CD1c-positive myeloid dendritic cell (primary cell): ENCODE data around the gene C1QB.

Experiments
- DNase-seq: peaks from one replicate; pipeline ENCODE4 v3.0.0-alpha.2; 2016; ENCODE audit errors: extremely low spot score

The C1QB gene, protein sequence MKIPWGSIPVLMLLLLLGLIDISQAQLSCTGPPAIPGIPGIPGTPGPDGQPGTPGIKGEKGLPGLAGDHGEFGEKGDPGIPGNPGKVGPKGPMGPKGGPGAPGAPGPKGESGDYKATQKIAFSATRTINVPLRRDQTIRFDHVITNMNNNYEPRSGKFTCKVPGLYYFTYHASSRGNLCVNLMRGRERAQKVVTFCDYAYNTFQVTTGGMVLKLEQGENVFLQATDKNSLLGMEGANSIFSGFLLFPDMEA

DNA sequence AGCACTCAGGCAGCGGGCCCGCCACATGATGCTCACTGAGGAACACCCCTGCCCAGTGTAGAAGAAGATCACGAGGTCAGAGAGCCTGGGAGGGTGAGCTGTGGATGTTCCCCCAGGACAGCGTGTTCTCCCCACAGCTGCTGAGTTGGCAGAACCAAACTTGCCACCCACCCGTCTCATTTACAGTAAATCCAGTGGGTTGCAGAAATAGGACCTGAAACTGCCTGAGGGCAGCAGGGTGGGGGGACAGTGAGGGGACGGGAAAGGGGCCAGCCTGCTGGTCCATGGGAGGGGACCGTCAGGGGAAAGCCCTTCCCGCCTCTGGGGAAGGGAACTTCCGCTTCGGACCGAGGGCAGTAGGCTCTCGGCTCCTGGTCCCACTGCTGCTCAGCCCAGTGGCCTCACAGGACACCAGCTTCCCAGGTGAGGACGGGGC lies at the start of gene C1QB:
Gene C1QB, plus strand, starts transcription at position 356 of the 436 bp plus-strand sequence. CDS start 6,227 bp downstream, outside the sequence.
- peak; percentile 73 for DNase-seq

DNA sequence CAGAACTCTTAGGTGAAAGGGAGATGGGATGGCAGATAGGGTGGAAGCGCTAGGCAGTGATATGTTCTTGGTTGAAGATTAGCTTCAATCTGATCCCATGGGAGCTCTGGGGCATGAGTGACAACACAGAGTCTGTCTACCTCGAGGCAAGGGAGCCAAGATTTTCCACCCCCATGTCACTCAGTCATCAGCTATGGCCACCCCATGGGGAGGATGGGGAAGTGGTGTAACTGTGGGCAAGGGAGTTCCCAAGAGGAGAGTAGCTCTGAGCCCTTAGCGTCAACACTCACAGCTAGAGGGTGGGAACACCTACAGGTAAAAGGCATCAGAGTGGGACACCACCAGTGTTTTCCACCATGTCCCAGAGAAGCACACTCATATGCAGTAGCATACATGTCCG lies 46.9 kb upstream of the C1QB start:
- DNase-seq = peak; percentile 7

DNA sequence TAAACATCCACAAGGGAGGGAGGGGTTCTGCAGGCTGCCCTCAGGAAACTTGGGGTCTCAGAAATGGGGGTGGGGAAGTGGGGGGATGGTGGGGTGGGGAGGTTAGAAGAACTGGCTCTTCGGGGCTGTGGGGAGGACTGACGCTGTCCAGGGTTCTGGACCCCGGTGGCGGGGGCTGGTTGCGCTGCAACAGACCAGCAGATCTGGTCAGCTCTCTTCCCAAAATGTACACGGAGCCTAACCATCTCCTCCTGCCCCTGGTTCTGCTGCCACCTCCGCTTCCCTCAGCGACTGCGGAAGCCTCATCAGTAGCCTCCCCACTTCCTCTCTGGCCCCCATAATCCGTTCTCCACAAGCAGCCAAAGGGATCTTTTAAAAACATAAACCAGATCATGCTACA lies 45.9 kb upstream of the C1QB start:
- DNase-seq = peak; percentile 8

DNA sequence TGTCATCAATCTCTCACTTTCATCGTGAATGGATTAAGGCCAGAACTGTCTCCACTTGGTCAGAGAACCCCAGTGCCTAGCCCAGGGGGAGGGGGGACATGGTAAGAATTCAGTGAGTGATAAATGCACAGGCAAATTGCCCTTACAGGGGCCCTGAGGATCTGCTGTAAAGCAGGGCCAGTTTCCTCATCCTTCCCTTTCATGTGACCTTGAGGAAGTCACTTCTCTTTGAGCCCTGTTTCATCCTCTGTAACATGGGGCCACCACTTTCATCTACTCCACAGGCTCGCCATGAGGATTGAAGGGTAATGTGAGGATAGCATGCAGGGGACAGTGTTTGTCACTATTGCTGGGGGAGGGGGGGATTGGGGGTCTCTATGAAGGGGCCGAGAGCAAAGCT lies 44.7 kb upstream of the C1QB start:
- DNase-seq = peak; percentile 6

DNA sequence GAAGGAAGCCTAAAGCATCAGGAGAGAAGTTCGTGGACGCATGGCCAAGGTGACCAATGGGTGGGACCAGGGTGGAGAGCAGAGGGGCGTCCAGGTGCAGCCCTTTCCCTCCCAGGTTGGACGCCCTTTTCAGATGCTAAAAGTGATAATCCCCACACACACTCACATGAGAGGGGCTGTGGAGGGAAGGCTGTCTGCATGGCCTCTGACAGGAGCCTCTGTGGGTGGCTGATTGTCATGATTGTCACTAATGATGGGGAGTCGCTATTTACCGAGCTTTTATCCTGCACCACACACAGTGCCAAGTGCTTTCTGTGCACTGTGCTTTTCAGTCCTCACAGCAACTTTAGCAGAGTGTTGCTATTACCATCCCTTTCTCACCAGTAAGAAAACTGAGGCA lies 43.7 kb upstream of the C1QB start:
- DNase-seq = no peak

DNA sequence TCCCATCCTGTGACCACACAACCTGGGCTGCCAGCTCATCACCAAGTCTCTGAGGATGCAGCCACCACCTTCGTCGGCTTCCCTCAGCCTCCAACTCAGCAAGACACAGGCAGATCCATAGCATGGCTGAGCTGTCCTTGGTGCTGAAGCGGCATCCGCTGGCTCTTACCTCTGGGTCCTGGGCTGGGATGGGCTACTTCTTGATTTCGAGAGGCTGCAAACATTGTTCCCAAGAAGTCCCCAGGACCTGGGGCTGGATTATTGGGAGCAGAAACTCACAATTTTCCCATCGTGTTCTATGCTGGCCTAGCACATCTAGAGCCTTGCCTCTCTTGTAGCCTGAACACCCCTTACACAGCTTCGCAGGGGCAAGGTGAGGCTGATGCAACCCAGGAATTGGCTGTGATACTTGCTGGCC lies 41.5 kb upstream of the C1QB start:
- DNase-seq = peak; percentile 38

DNA sequence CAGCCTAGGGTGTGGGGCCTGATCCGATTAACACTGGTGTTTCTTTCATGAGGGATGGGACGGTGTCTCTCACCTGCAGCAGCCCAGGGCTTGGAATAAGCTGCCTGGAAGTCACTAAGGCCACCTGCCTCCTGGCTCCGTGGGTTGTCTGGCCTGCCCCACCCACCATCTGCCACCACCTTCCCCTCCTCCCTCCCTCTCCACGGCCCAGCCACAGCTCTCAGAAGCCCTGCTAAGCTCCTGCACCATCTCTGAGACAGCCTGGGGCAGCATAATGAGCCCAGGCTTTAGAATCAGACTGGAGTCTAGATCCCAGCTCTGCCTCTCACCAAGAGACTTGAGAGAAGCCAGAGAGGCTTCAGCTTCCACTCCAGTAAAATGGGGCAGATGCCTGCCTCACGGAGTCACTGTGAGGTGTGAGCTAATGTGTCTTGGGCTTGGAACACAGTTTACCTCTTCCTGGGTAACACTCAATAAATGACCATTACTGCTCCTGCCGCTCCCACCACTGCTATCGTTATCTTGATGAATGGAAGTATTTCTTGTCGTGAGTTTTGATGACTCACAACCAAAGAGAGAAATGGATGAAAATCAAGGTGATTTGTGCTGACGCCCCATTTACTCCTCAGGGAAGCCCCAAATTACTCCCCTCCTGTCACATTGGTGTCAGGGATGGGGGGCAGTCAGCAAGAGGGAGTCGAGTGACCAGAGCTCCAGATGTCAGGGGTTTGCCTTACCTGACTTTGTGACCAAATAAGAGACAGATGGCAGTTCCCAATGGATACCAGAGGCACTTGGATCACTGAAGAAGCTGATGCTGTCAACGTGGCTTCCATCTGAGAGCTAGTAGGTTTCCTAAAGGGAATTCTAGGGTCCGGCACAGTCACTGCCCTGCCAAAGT lies 40.1 kb upstream of the C1QB start:
- DNase-seq = no peak

DNA sequence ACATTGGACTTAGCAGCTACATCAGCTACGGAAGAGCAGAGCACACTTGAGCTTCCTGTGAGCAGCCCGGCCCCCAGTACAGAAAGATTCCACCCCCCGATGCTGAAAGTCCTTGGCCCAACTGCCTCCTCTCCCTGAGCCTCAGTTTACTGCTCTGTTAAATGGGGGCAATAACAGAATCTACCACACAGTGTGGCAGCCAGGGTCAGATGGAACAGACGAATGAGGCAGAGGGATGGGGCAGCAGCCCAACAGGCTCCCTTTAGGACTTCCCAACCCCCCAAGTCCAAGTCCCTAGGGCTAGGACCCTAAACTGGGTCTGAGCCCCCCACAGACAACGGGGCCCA lies 39.5 kb upstream of the C1QB start:
- no peak for DNase-seq

DNA sequence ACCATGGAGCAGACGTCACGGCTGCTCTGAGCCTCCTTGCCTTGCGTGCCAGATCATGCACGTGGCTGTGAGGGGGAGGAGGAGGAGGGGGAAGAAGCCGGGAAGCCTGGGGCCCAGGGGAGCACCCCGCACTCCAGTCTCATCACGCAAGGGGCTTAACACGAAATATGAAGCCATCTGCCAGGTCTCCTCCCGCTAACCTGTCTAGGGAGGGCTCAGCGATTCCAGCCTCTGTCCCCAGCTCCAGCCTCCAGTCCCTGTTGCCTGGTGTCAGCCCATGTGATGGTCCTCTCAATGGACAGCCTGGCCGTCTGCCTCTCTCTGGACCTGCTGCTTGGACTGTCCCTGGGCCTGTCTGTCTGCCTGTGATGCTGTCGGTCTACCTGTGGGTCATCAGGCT lies 39.1 kb upstream of the C1QB start:
- DNase-seq = no peak

DNA sequence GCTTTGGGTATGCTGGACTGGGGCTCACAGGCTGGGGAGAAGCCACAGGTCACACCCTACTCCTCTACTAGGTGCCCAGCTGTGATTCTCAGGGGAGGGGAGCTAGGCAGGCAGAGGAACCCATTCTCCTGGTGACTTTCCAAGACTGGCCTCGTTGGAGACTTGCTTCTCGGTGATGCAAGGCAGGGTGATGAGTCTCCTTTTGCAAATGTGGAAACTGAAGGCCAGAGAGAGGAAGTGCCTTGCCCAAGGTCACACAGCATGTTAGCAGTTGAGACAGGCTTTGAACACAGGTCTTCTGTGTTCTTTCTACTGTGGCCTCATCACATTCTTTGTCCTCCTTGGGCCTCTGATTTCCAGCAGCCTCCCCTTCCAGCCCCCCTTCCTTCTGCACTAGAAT lies 37.1 kb upstream of the C1QB start:
- peak; percentile 5 for DNase-seq

DNA sequence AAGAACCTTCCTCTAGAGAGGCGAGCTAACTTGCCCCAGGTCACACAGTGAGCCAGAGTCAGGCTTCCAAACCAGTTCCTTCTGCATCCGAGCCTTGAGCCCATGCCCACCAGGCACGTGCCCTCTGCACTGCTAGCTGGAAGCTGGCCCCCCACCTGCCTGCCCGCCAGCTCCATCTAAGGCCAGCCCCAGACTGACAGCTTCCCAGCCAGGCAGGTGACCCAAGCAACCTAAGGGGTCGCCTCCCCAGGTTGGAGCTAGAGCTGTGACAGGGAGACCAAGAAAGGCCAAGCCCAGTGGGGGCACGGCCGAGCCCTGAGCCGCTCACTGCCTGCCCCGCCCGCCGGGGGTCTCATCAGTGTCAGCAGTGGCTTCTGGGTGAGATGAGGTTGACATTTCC lies 36.5 kb upstream of the C1QB start:
- DNase-seq = no peak

DNA sequence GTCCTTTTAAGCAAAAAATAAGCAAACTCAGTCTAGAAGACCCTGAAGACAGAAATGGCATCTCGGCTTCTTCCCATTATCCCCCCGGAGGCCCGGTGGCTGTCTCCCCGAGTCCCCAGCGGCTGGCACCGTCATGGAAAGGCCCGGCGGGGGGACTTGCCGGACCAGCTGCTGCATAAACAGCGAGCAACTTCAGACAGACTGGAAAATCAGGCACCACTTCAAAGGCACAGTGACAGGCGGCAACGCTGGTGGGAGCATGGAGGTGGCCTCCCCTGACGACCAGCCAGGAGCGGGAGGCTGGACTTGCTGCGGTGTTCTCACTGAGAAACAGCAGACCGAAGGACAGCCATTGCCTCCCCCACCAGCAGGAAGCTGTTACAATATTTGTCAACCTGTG lies 35.0 kb upstream of the C1QB start:
- no peak for DNase-seq

DNA sequence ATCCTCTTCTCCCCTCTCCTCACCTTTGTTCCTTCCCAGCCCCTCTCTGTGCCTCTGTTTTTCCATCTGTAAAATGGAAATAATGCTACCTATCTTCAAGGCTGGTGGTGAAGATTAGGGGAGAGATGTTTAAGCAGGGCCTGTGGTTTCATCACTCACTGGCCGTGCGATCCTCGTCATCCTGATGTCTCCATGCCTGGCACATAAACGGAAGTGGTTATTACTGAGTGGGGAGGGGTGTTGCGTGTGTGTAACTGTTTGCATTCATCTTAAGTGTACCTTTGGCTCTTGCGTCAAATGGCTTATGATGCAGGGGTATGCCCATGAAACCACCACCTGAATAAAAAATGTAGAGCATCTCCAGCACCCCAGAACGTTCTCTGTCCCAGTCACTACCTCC lies 33.8 kb upstream of the C1QB start:
- DNase-seq = no peak

DNA sequence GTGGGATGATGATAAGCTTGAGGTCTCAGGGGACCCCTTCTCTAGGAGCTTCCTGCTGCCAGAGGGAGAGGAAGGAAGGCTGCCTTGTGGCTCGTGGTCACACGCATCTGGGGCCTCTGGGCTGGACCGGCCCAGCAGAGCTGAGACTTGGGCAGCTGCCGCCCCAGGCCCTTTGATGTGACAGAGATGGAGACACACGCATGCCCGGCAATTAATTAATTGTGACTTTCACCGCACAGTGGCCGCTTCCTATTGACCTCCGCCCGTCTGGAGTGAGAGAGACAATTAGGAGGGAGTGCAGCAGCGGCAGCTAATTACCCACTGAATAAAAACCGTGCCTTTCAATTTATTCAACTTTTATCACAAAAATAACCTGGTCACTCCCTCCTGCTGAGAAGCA lies 33.2 kb upstream of the C1QB start:
- DNase-seq = no peak

DNA sequence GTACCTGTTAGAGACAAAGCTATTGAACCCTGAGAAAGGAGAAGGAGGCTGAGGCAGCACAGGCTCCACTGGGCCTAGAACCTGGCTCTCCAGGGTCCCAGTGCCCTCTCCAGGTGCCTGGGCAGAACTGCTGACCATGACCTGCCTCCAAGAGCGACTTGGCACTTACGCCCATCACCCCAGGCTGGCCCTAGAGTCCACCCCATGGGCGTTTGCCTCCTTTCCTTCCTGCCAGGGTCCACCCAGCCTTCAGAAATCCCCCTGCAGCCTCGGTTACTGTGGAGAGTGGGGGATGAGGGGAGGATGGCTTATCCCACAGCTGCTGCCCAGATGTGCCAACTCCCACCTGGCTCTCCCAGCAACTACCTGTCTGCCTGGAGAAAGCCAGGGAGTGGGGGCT lies 31.3 kb upstream of the C1QB start:
- DNase-seq = no peak

DNA sequence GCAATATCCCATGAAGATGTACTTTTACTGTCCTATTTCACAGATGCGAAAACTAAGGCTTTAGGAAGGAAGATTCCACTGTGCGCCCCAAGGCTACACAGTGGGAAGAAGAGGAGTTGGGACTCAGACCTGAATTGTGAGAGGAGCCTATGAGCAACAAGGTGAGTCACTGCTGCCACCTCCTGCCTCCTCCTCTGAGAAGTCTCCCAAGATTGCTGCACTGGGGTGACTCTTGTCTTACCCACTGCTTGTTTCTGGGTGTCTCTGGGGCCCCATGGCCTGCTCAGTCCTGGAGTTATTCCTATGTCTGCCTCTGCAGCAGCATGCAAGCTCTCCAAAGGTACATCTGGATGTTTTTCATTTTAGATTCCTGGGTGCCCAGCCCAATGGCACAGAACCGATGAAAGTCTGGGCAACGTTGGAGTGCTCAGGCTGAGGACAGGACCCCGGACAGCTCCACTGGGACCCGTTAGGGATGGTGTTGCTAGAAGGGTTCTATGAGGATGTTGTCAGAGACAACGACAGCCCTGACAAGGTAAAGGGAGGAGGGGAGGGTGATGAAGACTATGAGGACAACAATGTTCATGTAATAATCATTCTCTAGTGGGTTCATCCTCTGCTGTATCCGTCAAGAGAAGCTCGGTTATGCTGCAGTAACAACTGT lies 27.6 kb upstream of the C1QB start:
- no peak for DNase-seq

DNA sequence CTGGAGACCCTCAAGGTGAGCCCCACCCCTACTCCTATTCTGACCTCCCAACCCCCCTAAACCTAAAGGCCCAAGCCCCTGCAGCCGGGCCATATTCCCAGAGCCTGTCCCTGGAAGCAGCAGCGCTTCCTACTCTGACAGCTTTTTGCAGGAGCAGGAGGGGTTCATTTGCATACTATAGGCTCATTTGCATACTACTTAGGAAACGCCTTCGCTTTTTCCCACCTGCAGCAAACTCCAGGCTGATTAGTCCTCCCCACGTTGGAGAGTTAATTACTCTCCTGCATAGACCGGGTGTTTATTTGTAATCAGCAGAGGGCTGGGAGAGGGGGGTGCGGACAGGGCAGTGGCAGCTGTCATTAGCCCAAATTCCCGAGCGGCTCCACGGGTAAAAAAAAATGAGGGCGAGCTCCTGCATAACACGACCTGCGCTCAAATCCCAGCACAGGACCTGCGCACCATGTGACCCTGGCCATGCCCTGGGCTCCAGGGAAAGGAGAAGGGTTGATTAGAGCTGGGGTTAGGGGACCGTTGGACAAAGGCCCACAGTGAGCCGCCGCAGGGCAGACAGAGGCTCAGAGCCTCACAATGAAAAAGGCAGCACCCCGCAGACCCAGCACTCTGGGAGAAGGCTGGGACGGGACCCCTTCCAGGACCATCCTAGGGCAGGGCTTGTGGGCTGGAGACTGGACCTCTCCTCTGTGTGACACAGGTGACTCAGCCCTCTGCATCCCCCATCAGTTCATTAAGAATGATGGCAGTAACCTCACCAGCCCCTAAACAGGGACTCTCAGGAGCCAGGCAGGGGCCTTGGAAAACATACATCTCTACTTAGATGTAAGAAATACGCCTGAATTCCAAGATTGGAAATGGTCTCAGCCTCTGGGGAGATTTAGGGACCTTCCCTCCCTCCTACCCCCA lies 26.5 kb upstream of the C1QB start:
- no peak for DNase-seq

DNA sequence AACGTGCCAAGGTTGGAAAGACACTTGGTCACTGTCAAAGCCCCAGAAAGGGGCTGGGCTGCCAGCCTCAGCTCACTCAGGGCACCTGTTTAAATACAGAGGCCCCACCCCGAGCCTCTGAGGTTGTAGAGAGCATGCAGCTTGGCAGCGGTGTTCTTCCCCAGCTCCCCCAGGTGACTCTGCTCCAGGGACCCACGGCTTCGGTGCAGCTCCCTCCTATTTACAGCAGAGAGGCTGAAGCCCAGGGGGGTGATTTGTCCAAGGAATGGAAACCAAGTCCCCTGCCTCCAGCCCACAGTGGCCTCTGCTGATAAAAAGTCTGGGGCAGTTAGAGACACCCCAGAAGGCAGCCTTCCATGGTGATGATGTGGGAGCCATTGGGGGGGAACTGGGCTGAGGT lies 25.7 kb upstream of the C1QB start:
- DNase-seq = no peak

DNA sequence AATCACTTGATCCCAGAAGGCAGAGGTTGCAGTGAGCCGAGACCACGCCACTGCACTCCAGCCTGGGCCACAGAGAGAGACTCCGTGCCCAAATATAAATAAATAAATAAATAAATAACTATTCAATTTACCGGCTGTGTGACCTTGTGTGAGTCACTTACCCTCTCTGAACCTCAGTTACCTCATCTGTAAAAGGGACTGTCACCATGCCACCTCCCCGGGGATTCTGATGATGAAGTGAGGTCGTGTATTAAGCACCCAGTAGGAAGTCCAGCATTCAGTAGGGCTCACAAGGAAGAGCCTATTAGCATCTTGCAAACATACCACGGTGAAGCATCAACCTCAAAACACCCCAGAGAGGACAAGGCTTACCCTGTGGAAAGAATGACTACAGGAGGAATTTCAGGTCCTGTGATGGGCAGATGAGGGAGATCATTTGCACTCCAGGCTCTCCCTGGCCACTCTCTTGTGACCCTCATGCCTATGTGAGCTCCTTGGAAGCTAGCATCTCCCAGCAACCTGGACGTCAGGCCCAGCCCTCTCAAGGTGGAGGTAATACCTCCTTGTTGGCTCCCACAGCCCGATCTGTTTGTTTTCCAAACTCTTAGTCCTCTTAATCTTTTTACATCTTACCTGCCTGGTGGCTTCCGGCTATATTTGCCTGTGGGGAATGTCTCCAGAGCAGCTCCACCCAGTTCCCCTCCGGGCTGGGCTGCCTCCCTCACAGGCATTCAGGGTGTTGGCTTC lies 24.2 kb upstream of the C1QB start:
- no peak for DNase-seq

DNA sequence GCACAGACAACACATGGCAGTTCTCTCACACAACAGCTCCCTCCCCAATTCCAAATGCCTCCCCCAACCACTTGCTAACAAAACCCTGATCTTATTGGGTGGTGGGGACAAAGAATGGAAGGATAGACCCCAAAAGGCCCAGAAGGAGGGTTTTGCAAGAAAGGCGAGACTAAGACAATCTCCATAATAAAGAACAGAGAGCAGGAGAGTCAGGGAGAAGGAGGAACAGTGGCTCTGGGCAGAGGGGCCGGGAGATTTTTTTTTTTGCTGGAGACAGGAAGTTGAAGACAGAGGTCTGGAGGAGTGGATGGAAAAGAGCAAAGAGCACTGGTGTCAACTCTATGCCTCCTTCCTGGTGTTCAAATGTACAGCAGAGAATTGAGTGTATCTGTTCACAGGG lies 23.1 kb upstream of the C1QB start:
- DNase-seq = no peak
